Testis (tissue), 3 donors: ENCODE results near the gene SLC37A1. TPM values are rescaled to one million over a fixed set of nuclear protein-coding genes. Genes with fewer than 3 reads are reported as not detected.

ENCODE experiments used
- DNase-seq: peaks from one replicate; pipeline ENCODE4 v3.0.0-alpha.2; 2019
- H3K27ac ChIP-seq, 2 donors: fragments of 200-600 bp; sonication (generic); one replicate each; pipeline ENCODE4 v1.5.1; 2019
- H3K27me3 ChIP-seq: fragments of 200-600 bp; sonication (generic); one replicate; pipeline ENCODE4 v1.5.1; 2019
- H3K36me3 ChIP-seq: fragments of 200-600 bp; sonication (generic); one replicate; pipeline ENCODE4 v1.5.1; 2017; ENCODE audit warnings: low read depth; ENCODE audit errors: missing control alignments
- H3K4me1 ChIP-seq: fragments of 200-600 bp; sonication (generic); one replicate; pipeline ENCODE4 v1.5.1; 2019
- H3K4me3 ChIP-seq, 2 donors: fragments of 200-600 bp; sonication (generic); one replicate each; pipeline ENCODE4 v1.5.1; 2017 to 2019
- H3K9me3 ChIP-seq: fragments of 200-600 bp; sonication (generic); one replicate; pipeline ENCODE4 v1.5.1; 2017
- POLR2A ChIP-seq: fragments of 450-650 bp; IDR thresholded peaks from one replicate; pipeline ENCODE4 v1.6.1; 2017; ENCODE audit warnings: antibody characterized with exemption, mild to moderate bottlenecking, moderate library complexity
- WGBS, 2 donors: methylation state at CpG; one replicate each; pipeline ENCODE4 v1.1.5; 2018; 5-methylcytosine and 5-hydroxymethylcytosine counted together
- intact Hi-C: fragments of 100-400 bp; cut with DNase I; formaldehyde crosslinking; loops from one replicate; pipeline ENCODE4 v1.15.1; 2023; ENCODE audit warnings: low total_unique reads
- polyA plus RNA-seq: library from polyadenylated mRNA; stranded (reverse); fragments of 350-450 nt; fragmentation: Illumina TruSeq; extraction: RNeasy Lipid Tissue Mini Kit (QIAGEN cat#74804); gene quantifications from one replicate; pipeline ENCODE4 v1.2.3, GENCODE V29; 2014; ENCODE audit warnings: low read depth, low replicate concordance; ENCODE audit not compliant: insufficient read depth
- total RNA-seq, 2 donors: library from RNA; depleted of rRNA; stranded (reverse); fragments of >200 nt; gene quantifications; one replicate each; pipeline ENCODE4 v1.2.3, GENCODE V29; 2016
- TF ChIP-seq, protein P1 (sequence below), 3 experiments: fragments of 450-650 bp in 2 of 3; fragments of 200-600 bp in 1 of 3; sonication (generic) in 1 of 3; IDR thresholded peaks; one replicate each; pipeline ENCODE4 v1.5.1; 2016 to 2019; ENCODE audit warnings: antibody characterized with exemption in 3 of 3, mild to moderate bottlenecking in 2 of 3, moderate library complexity in 1 of 3

SLC37A1 gene
- total and polyA plus RNA-seq, 3 donors from 2014 or later: 22.6 to 48.3 (median 24.3) TPM

GRCh38 chr21:42542196-42542595, 28.5 kb downstream of the SLC37A1 start:
- TF ChIP-seq POLR2A: no peak
- TF ChIP-seq, protein P1, sequence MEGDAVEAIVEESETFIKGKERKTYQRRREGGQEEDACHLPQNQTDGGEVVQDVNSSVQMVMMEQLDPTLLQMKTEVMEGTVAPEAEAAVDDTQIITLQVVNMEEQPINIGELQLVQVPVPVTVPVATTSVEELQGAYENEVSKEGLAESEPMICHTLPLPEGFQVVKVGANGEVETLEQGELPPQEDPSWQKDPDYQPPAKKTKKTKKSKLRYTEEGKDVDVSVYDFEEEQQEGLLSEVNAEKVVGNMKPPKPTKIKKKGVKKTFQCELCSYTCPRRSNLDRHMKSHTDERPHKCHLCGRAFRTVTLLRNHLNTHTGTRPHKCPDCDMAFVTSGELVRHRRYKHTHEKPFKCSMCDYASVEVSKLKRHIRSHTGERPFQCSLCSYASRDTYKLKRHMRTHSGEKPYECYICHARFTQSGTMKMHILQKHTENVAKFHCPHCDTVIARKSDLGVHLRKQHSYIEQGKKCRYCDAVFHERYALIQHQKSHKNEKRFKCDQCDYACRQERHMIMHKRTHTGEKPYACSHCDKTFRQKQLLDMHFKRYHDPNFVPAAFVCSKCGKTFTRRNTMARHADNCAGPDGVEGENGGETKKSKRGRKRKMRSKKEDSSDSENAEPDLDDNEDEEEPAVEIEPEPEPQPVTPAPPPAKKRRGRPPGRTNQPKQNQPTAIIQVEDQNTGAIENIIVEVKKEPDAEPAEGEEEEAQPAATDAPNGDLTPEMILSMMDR (IDR thresholded peaks at IDR 0.05): no peak
- no peak for DNase-seq
- H3K9me3 ChIP-seq: no peaks in the 10 kb centered on the region
- H3K4me3 ChIP-seq: no peak overlapping the region
- no peak overlapping the region for H3K27ac ChIP-seq
- WGBS, 2 donors: 87 to 91% methylated on average over 8 of the region's 8 CpGs
- H3K27me3 ChIP-seq: no peaks in the 10 kb centered on the region
- no peaks in the 10 kb centered on the region for H3K4me1 ChIP-seq
- no peaks in the 10 kb centered on the region for H3K36me3 ChIP-seq
- intact Hi-C loops: no loop called here

- no peak overlapping the region for H3K27ac ChIP-seq
- H3K9me3 ChIP-seq: no peaks in the 10 kb centered on the region
- WGBS, 2 donors: 86 to 89% methylated on average over 10 of the region's 10 CpGs
- no peaks in the 10 kb centered on the region for H3K4me1 ChIP-seq
- H3K36me3 ChIP-seq: no peaks in the 10 kb centered on the region
- DNase-seq: no peak
- no peak for TF ChIP-seq POLR2A
- TF ChIP-seq, protein P1 (IDR thresholded peaks at IDR 0.05): no peak
- intact Hi-C loops: no loop called here
- no peak overlapping the region for H3K4me3 ChIP-seq
- H3K27me3 ChIP-seq: no peaks in the 10 kb centered on the region
Observed at GRCh38 chr21:42542596-42542995, 28.9 kb downstream of the SLC37A1 start.

DNA sequence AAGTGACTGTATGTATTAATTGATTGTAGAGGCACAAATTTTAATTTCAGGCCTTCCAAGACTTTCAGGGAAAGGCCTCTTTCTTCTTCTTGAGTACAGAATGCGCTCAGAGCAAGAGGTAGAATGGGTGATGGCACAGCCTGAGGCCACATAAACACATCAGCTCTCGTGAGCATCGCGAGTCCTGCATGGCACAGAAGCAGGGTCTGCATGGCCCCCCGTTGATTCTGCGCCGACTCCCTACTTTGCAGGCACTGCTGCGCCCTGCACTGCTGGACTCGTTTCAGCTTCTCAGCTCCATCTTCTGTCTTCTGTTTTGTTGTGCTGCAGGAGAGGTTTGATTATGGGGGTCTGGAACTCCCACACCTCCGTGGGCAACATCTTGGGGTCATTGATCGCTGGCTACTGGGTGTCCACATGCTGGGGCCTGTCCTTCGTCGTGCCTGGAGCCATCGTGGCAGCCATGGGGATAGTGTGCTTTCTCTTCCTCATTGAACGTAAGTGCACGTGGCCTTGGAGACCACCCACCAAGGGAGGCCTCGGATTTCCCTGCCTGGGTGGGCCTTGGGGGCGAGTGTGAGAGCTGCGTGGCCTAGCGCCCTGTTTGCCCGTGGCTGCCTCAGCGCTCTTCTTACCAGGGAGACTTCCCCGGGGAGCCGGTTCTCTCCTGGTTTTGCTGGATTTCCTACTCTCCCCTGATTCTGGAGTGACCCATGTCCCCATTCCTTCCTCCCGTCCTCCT, 29.6 kb downstream of the SLC37A1 start:
- DNase-seq: no peak
- Histone ChIP-seq H3K9me3 (no peaks in the 10 kb centered on the region), H3K27ac (no peak overlapping the region), H3K27me3 (no peaks in the 10 kb centered on the region), H3K36me3 (no peaks in the 10 kb centered on the region), H3K4me3 (no peak overlapping the region), H3K4me1 (no peaks in the 10 kb centered on the region)
- no peak for TF ChIP-seq POLR2A
- TF ChIP-seq, protein P1 (IDR thresholded peaks at IDR 0.05): no peak
- intact Hi-C loops: no loop called here
- 94% methylated on average over 20 to 25 of the region's 25 CpGs for WGBS, 2 donors

GRCh38 chr21:42544544-42544943, 30.9 kb downstream of the SLC37A1 start:
- H3K36me3 ChIP-seq: no peaks in the 10 kb centered on the region
- H3K27me3 ChIP-seq: no peaks in the 10 kb centered on the region
- no peak for TF ChIP-seq POLR2A
- TF ChIP-seq, protein P1 (IDR thresholded peaks at IDR 0.05): no peak
- no peaks in the 10 kb centered on the region for H3K9me3 ChIP-seq
- H3K4me3 ChIP-seq: no peak overlapping the region
- WGBS, 2 donors: 91 to 97% methylated on average over 8 of the region's 8 CpGs
- no peak overlapping the region for H3K27ac ChIP-seq
- intact Hi-C loops: no loop called here
- H3K4me1 ChIP-seq: no peaks in the 10 kb centered on the region
- DNase-seq: no peak

- Histone ChIP-seq H3K36me3 (no peaks in the 10 kb centered on the region), H3K4me3 (no peak overlapping the region), H3K9me3 (no peaks in the 10 kb centered on the region), H3K4me1 (no peaks in the 10 kb centered on the region), H3K27ac (no peak overlapping the region), H3K27me3 (no peaks in the 10 kb centered on the region)
- TF ChIP-seq POLR2A: no peak
- TF ChIP-seq, protein P1 (IDR thresholded peaks at IDR 0.05): no peak
- 91 to 100% methylated on average over 1 to 4 of the region's 4 CpGs for WGBS, 2 donors
- intact Hi-C loops: no loop called here
- DNase-seq: no peak
Observed at GRCh38 chr21:42545317-42545716, 31.7 kb downstream of the SLC37A1 start.
